ENCODE data around the gene DGKD. TPM values are rescaled to one million over a fixed set of nuclear protein-coding genes. Genes with fewer than 3 reads are reported as not detected.

The DGKD gene, protein sequence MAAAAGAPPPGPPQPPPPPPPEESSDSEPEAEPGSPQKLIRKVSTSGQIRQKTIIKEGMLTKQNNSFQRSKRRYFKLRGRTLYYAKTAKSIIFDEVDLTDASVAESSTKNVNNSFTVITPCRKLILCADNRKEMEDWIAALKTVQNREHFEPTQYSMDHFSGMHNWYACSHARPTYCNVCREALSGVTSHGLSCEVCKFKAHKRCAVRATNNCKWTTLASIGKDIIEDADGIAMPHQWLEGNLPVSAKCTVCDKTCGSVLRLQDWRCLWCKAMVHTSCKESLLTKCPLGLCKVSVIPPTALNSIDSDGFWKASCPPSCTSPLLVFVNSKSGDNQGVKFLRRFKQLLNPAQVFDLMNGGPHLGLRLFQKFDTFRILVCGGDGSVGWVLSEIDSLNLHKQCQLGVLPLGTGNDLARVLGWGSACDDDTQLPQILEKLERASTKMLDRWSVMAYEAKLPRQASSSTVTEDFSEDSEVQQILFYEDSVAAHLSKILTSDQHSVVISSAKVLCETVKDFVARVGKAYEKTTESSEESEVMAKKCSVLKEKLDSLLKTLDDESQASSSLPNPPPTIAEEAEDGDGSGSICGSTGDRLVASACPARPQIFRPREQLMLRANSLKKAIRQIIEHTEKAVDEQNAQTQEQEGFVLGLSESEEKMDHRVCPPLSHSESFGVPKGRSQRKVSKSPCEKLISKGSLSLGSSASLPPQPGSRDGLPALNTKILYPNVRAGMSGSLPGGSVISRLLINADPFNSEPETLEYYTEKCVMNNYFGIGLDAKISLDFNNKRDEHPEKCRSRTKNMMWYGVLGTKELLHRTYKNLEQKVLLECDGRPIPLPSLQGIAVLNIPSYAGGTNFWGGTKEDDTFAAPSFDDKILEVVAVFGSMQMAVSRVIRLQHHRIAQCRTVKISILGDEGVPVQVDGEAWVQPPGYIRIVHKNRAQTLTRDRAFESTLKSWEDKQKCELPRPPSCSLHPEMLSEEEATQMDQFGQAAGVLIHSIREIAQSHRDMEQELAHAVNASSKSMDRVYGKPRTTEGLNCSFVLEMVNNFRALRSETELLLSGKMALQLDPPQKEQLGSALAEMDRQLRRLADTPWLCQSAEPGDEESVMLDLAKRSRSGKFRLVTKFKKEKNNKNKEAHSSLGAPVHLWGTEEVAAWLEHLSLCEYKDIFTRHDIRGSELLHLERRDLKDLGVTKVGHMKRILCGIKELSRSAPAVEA
- total RNA-seq, result 10.0 and 16.0 TPM in 2 replicates

DNA sequence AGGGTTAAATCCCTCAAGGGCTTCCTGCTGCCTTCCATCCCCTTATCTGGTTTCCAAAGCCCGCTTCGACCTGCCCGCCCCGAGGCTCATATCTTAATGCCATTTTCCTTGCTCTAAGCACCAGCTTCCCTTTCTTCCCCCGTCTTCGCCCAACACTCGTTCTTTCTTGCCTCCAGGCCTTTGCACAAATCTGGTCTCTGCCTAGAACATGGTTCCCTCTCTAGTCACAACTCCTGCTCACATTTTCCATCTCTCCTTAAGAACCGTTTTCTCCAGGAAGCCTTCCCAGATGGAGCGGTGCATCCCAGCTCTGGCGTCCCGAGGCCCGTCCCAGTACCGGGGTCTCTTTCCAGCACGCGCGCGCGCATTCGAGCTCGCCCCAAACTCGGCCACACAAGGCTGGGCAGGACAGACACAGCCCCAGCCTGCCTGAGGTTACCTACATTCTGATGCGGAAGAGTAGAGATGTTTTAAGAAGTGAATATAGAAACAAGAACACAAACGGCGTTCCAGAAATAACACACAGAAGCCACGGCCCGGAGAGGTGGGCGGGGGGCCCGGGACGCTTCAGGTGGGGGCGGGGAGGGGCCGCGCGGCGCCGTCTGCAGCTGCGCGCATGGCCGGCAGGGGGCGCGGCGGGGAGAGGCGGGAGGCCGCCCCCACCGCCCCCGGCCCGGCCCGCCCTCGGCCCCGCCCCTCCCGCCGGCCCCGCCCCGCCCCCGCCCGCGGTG lies at the start of gene DGKD:
Gene DGKD, plus strand, starts transcription at position 726 of the 731 bp plus-strand sequence. CDS start 25 bp downstream, outside the sequence.
- peak within 1 kb of the TSS; percentile 77 for H3K4me3 ChIP-seq (ENCODE audit: low read depth, low read length)
- DNase-seq (ENCODE audit: low read depth), result peak; percentile 41
- TF ChIP-seq, protein P1, sequence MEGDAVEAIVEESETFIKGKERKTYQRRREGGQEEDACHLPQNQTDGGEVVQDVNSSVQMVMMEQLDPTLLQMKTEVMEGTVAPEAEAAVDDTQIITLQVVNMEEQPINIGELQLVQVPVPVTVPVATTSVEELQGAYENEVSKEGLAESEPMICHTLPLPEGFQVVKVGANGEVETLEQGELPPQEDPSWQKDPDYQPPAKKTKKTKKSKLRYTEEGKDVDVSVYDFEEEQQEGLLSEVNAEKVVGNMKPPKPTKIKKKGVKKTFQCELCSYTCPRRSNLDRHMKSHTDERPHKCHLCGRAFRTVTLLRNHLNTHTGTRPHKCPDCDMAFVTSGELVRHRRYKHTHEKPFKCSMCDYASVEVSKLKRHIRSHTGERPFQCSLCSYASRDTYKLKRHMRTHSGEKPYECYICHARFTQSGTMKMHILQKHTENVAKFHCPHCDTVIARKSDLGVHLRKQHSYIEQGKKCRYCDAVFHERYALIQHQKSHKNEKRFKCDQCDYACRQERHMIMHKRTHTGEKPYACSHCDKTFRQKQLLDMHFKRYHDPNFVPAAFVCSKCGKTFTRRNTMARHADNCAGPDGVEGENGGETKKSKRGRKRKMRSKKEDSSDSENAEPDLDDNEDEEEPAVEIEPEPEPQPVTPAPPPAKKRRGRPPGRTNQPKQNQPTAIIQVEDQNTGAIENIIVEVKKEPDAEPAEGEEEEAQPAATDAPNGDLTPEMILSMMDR (IDR thresholded peaks at IDR 0.05; ENCODE audit: insufficient read depth, low read depth, low read length), result peak; percentile 10

DNA sequence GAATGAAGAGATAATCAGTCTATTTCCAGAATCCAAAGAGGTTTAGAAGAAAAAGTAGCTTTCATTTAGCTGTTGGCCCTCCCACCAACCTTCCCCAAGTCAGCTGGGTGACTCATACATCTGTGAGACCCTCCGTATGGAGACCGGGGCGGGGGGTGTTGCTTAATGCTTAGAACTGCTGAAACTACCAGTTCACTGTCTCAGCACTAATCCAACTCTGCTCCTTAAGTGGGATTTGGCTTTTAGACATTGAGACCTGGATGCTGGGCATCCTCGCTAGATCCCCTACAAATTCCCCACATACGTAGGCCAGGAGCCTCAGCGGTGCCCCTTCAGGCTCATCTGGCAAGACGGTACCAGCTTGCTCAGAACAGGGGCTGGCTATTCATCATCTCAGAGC lies 46.7 kb upstream of the DGKD start, which contains the start of gene SAG:
Gene SAG, plus strand, starts transcription at position 252 of the 400 bp plus-strand sequence. CDS start 1,374 bp downstream, outside the sequence.
- H3K4me3 ChIP-seq (ENCODE audit: low read depth, low read length), result no peak within 1 kb of the TSS
- TF ChIP-seq, protein P1 (IDR thresholded peaks at IDR 0.05; ENCODE audit: insufficient read depth, low read depth, low read length), result no peak
- peak; percentile 8 for DNase-seq (ENCODE audit: low read depth)

DNA sequence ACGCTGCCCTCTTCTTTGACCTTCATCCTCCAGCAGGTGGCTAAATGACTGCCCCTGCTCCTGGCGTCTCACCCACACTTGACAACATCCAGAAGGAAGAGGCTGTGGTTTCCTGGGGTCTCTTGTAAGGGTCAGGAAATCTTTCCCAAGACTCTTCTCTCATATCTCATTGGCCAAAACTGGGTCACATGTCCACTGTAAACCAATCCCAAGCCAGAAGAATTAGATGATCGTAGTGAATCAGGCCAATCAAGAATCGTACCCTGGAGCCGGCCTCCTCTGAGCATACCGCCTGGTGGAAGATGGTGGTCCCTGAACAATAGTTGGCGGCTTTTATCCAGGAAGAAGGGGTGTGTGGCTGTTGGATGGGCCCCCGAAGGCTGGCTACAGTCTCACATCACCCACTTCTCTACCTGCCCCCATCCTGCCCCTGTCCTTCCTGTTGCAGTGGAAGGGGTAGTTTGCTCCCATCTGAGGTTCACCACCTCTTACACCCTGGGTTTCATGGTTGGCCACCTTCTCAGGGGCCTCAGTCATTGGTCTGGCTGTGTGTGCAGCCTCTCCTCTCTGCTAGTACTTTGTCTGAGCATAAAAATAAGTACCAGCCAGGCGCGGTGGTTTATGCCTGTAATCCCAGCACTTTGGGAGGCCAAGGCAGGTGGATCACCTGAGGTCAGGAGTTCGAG lies 42.9 kb upstream of the DGKD start:
- TF ChIP-seq, protein P1 (IDR thresholded peaks at IDR 0.05; ENCODE audit: insufficient read depth, low read depth, low read length), result no peak
- H3K4me3 ChIP-seq (ENCODE audit: low read depth, low read length), result no peak overlapping the region
- DNase-seq (ENCODE audit: low read depth), result no peak

DNA sequence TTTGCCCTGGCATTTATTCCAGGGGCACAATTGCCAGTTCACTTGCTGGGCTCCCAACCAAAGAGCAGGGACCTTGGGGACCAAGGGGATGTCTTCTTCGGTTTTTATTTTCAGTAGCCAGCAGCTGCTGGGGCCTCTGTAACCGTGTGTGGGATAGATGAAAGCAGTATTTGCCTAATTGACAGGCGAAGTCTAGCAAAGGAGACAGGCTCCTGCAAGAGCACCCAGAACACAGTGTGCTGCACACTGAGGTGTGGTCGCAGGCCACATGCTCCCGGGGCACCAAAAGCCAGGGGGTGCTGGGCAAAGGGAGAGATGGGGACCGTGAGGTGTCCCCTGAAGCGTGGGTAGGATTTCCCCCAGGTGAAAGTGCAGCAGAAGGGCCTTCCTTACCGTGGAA lies 41.4 kb upstream of the DGKD start:
- H3K4me3 ChIP-seq (ENCODE audit: low read depth, low read length), result no peak overlapping the region
- TF ChIP-seq, protein P1 (IDR thresholded peaks at IDR 0.05; ENCODE audit: insufficient read depth, low read depth, low read length), result no peak
- DNase-seq (ENCODE audit: low read depth), result no peak

- H3K4me3 ChIP-seq (ENCODE audit: low read depth, low read length), result no peak overlapping the region
- DNase-seq (ENCODE audit: low read depth), result no peak
- TF ChIP-seq, protein P1 (IDR thresholded peaks at IDR 0.05; ENCODE audit: insufficient read depth, low read depth, low read length), result no peak
Observed at GRCh38 chr2:233314180-233314925, 39.9 kb upstream of the DGKD start.
